Cardiac muscle cell (in vitro differentiated cells and primary cell): ENCODE measurements around the gene CTCF. TPM values are rescaled to one million over a fixed set of nuclear protein-coding genes. Genes with fewer than 3 reads are reported as not detected.
A peak's percentile ranks its signal among the peaks of the same experiment; 100 is the strongest.

Source experiments
- DNase-seq, 2 donors: peaks; one replicate each; pipeline versions ENCODE4 v3.0.0 to v3.0.0-alpha.2; 2010 to 2017; ENCODE audit warnings: low read depth in 1 of 2, low spot score in 1 of 2
- H3K27ac ChIP-seq: fragments of 200-600 bp; sonication (generic); 2 replicates; pipeline ENCODE4 v1.5.1; 2016
- H3K27me3 ChIP-seq: fragments of 200-600 bp; sonication (generic); 2 replicates; pipeline ENCODE4 v1.6.0; 2016; ENCODE audit warnings: control low read depth
- H3K36me3 ChIP-seq: fragments of 200-600 bp; sonication (generic); 2 replicates; pipeline ENCODE4 v1.5.1; 2016; ENCODE audit warnings: control low read depth
- H3K4me1 ChIP-seq: fragments of 200-600 bp; sonication (generic); 2 replicates; pipeline ENCODE4 v1.8.1; 2017; ENCODE audit warnings: low read depth, mild to moderate bottlenecking, mixed run types
- H3K4me3 ChIP-seq: fragments of 200-600 bp; sonication (generic); 2 replicates; pipeline ENCODE4 v1.5.1; 2016; ENCODE audit warnings: mild to moderate bottlenecking
- H3K9me3 ChIP-seq: fragments of 200-600 bp; sonication (generic); 2 replicates; pipeline ENCODE4 v1.5.1; 2017; ENCODE audit warnings: low read depth, mild to moderate bottlenecking, control low read depth
- CTCF ChIP-seq: IDR thresholded peaks from 2 replicates; pipeline ENCODE4 v1.5.1; 2012; ENCODE audit warnings: low read depth, mild to moderate bottlenecking, low read length
- polyA plus RNA-seq: library from polyadenylated mRNA; unstranded; fragments of >200 nt; fragmentation: Nextera tagmentation; extraction: Ambion mirVana; gene quantifications from 2 replicates; pipeline ENCODE4 v1.2.1, GENCODE V29; 2016
- total RNA-seq: library from RNA; depleted of rRNA; stranded (reverse); fragments of >200 nt; gene quantifications from 2 replicates; pipeline ENCODE4 v1.2.3, GENCODE V29; 2016

Gene CTCF
- total and polyA plus RNA-seq, 2 experiments from 2014 or later = 33.9 to 38.0 TPM

GRCh38 chr16:67652578-67653127 lies 90.3 kb downstream of the CTCF start:
- TF ChIP-seq CTCF = no peak
- Histone ChIP-seq H3K9me3 (no peaks in the 10 kb centered on the region), H3K4me1 (peaks cover 10% of the 10 kb centered on the region), H3K36me3 (no peaks in the 10 kb centered on the region), H3K4me3 (peak overlapping the region; percentile 29), H3K27ac (no peak overlapping the region), H3K27me3 (peaks cover 74% of the 10 kb centered on the region)
- DNase-seq = peak; percentile 8 to 62

DNA sequence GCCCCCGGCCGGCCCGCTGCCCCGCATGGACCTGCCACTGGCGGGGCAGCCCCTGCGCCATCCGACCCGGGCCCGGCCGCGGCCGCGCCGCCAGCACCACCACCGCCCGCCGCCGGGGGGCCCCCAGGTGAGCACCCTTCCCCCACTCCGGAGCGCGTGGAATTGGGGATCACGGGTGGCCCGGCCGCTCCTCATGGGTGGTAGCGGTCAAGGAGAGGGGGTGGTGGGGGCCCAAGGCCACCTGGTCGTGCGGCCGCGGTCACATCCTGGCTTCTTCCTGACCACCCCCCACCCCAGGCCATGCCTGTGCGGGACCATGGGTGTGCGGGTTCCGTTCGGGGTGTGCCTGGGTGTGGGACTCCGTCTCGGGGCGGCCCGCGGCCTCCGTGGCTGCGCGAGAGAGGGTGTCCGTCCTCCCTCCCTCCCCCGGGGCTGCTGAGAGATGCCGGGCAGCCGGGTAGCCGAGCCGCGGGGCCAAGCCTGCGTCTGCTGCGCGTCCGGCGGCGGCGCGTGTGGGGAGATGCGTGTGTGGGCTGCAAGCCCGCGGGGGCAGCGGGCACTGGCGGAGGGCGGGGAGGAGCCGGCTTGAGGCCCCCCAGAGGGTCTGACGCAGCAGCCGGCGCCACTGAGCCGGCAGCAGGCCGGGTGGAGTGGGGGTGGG lies 90.9 kb downstream of the CTCF start:
- peak in 1 of 2 donors; percentile 21 for DNase-seq
- TF ChIP-seq CTCF = peak; percentile 18
- Histone ChIP-seq H3K4me3 (peak overlapping the region; percentile 29), H3K9me3 (no peaks in the 10 kb centered on the region), H3K4me1 (peaks cover 10% of the 10 kb centered on the region), H3K27ac (no peak overlapping the region), H3K36me3 (no peaks in the 10 kb centered on the region), H3K27me3 (peaks cover 68% of the 10 kb centered on the region)

- Histone ChIP-seq H3K27ac (no peak overlapping the region), H3K27me3 (peaks cover 62% of the 10 kb centered on the region), H3K36me3 (no peaks in the 10 kb centered on the region), H3K9me3 (no peaks in the 10 kb centered on the region), H3K4me3 (peak overlapping the region; percentile 29), H3K4me1 (peaks cover 10% of the 10 kb centered on the region)
- no peak for TF ChIP-seq CTCF
- DNase-seq = peak in 1 of 2 donors; percentile 48
These were observed 91.6 kb downstream of the CTCF start for GRCh38 chr16:67653789-67654402.

DNA sequence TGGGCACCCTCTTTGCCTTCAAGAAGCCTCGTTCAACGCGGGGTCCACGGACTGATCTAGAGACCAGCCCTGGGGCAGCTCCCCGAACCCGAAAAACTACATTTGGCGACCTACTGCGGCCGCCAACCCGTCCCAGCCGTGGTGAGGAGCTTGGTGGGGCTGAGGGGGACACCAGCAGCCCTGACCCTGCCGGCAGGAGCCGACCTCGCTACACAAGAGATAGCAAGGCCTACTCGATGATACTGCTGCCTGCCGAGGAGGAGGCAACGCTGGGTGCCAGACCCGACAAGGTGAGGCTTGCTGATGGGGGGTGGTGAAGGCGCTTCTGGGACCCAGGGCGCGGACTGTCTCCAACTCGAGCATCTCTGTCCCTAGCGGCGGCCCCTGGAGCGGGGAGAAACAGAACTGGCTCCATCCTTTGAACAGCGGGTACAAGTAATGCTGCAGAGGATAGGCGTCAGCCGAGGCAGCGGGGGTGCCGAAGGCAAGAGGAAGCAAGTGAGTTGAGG lies 92.1 kb downstream of the CTCF start:
- Histone ChIP-seq H3K9me3 (no peaks in the 10 kb centered on the region), H3K4me1 (peaks cover 13% of the 10 kb centered on the region), H3K36me3 (no peaks in the 10 kb centered on the region), H3K27ac (no peak overlapping the region), H3K4me3 (no peak overlapping the region), H3K27me3 (peaks cover 59% of the 10 kb centered on the region)
- no peak for TF ChIP-seq CTCF
- DNase-seq = no peak

- no peak for TF ChIP-seq CTCF
- Histone ChIP-seq H3K36me3 (no peaks in the 10 kb centered on the region), H3K4me3 (no peak overlapping the region), H3K27ac (no peak overlapping the region), H3K4me1 (peaks cover 13% of the 10 kb centered on the region), H3K9me3 (no peaks in the 10 kb centered on the region), H3K27me3 (peaks cover 50% of the 10 kb centered on the region)
- DNase-seq = no peak
These were observed 93.0 kb downstream of the CTCF start for GRCh38 chr16:67655363-67655762.
